ENCODE measurements around the gene MPRIP.

The MPRIP gene

GRCh38 chr17:17172990-17173389 is 130.7 kb downstream of the MPRIP start:
- H3K4me3 ChIP-seq (replicated peaks in 1 of 2; ENCODE audit: low read depth in 2 of 2, low read length in 2 of 2): no peak overlapping the region
- no peak for DNase-seq (ENCODE audit: low read depth in 2 of 2)
- TF ChIP-seq CTCF (IDR thresholded peaks at IDR 0.05; ENCODE audit: low read depth, low read length): no peak

GRCh38 chr17:17173921-17174320 is 131.7 kb downstream of the MPRIP start:
- TF ChIP-seq CTCF (IDR thresholded peaks at IDR 0.05; ENCODE audit: low read depth, low read length): no peak
- no peak overlapping the region for H3K4me3 ChIP-seq (replicated peaks in 1 of 2; ENCODE audit: low read depth in 2 of 2, low read length in 2 of 2)
- no peak for DNase-seq (ENCODE audit: low read depth in 2 of 2)

DNA sequence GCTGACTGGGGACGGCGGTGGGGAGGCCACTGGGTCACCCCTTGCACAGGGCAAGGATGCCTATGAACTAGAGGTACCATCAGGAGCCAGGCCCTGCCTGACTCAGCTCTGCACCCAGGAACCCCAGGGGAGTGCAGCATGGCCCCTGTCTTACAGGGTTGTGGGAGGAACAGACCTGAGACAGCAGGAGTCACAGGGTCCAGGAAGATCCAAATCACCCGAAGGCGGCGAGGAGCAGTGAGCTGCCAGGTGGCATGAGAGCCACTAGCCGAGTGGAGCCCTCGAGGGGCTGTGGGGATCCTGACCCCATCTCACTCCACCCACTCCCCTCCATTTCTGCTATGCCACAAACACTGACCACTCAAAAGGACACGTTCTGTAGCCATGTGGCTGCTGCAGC is 133.1 kb downstream of the MPRIP start:
- DNase-seq (ENCODE audit: low read depth in 2 of 2): no peak
- no peak for TF ChIP-seq CTCF (IDR thresholded peaks at IDR 0.05; ENCODE audit: low read depth, low read length)
- no peak overlapping the region for H3K4me3 ChIP-seq (replicated peaks in 1 of 2; ENCODE audit: low read depth in 2 of 2, low read length in 2 of 2)

DNA sequence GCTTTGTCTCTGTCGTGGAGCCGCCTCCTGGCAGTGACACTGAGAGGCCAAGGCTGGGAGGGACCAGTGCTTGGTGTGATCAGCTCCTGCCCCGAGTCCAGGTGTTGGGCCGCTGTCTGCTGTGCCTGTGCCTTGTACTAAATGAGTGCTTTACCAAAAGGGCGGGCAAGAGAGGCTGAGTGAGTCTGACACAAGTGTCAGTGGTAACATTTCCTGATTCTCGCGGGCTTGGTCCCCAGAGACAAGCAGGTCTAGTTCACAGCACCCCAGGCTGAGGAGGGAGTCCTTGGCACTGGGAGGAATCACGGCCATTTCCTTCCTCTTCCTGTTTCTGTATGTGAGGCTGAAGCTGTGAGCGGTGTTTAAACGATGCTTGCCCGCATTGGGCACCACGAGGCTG is 133.7 kb downstream of the MPRIP start:
- no peak for TF ChIP-seq CTCF (IDR thresholded peaks at IDR 0.05; ENCODE audit: low read depth, low read length)
- DNase-seq (ENCODE audit: low read depth in 2 of 2): no peak
- no peak overlapping the region for H3K4me3 ChIP-seq (replicated peaks in 1 of 2; ENCODE audit: low read depth in 2 of 2, low read length in 2 of 2)

- H3K4me3 ChIP-seq (replicated peaks in 1 of 2; ENCODE audit: low read depth in 2 of 2, low read length in 2 of 2): no peak overlapping the region
- DNase-seq (ENCODE audit: low read depth in 2 of 2): no peak
- no peak for TF ChIP-seq CTCF (IDR thresholded peaks at IDR 0.05; ENCODE audit: low read depth, low read length)
These were observed 134.1 kb downstream of the MPRIP start for GRCh38 chr17:17176341-17176740.

GRCh38 chr17:17177176-17177575 is 134.9 kb downstream of the MPRIP start:
- TF ChIP-seq CTCF (IDR thresholded peaks at IDR 0.05; ENCODE audit: low read depth, low read length): no peak
- no peak overlapping the region for H3K4me3 ChIP-seq (replicated peaks in 1 of 2; ENCODE audit: low read depth in 2 of 2, low read length in 2 of 2)
- DNase-seq (ENCODE audit: low read depth in 2 of 2): no peak

DNA sequence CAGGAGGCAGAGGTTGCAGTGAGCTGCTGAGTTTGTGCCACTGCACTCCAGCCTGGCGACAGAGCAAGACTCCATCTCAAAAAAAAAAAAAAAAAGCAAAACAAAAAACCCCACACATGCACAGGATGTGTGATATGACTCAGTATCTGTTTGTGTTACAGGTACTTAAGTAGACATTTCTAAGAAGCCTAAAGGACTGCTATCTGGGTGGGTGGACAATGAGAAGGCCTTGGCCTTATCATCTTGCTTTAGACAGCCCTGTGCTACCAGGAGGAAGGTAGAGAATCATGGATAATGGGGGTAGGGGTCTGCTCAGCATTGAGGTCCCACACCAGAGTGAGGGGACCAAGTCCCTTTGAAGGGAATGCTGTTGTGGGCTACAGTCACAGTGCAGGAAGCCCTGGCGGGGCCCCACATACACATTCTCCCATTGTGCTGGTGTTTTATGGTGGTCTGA is 137.1 kb downstream of the MPRIP start:
- no peak for TF ChIP-seq CTCF (IDR thresholded peaks at IDR 0.05; ENCODE audit: low read depth, low read length)
- DNase-seq (ENCODE audit: low read depth in 2 of 2): no peak
- H3K4me3 ChIP-seq (replicated peaks in 1 of 2; ENCODE audit: low read depth in 2 of 2, low read length in 2 of 2): no peak overlapping the region

Data from cardiac fibroblast (primary cell).